ENCODE results near the gene GPR84. TPM values are rescaled to one million over a fixed set of nuclear protein-coding genes. Genes with fewer than 3 reads are reported as not detected.

The GPR84 gene
- polyA plus RNA-seq, 1 donor (not counting 4 experiments of a cell fraction or from before 2014, with no cell fraction given) = 0.12 TPM

- peaks cover 22% of the 10 kb centered on the region for H4K20me1 ChIP-seq (ENCODE audit: control insufficient read depth, extremely low read depth, insufficient read depth, low read length)
- TF ChIP-seq CTCF (optimal IDR thresholded peaks at IDR 0.05 in 1 of 3, IDR thresholded peaks at IDR 0.05 in 1 of 3, conservative IDR thresholded peaks at IDR 0.05 in 1 of 3; ENCODE audit: extremely low read depth in 1 of 3, insufficient read depth in 2 of 3, low read length in 3 of 3) (no peak), EZH2 (IDR thresholded peaks at IDR 0.05; ENCODE audit: low read length) (no peak)
- no peak overlapping the region for H3K4me2 ChIP-seq (ENCODE audit: control insufficient read depth, extremely low read depth, insufficient read depth, low read depth, low read length)
- H3K27me3 ChIP-seq (ENCODE audit: control insufficient read depth, extremely low read depth, insufficient read depth, low read length) = no peaks in the 10 kb centered on the region
- no peak overlapping the region for H3K4me3 ChIP-seq (ENCODE audit: control insufficient read depth in 2 of 3, extremely low read depth in 1 of 3, insufficient read depth in 2 of 3, low read depth in 1 of 3, low read length in 3 of 3)
- no peak overlapping the region for H2AFZ ChIP-seq (ENCODE audit: control insufficient read depth, low read length)
- H3K27ac ChIP-seq (ENCODE audit: control insufficient read depth, insufficient read depth, low read length) = no peak overlapping the region
- no peak overlapping the region for H3K9ac ChIP-seq (ENCODE audit: control insufficient read depth, extremely low read depth, insufficient read depth, low read length)
- DNase-seq (ENCODE audit: low read depth, low spot score) (no peak), FAIRE-seq (no peak)
- H3K9me1 ChIP-seq (ENCODE audit: control insufficient read depth, extremely low read depth, insufficient read depth, low read length) = peaks cover 3% of the 10 kb centered on the region
- H3K9me3 ChIP-seq (ENCODE audit: control insufficient read depth, low read depth, low read length) = no peaks in the 10 kb centered on the region
- peaks cover 51% of the 10 kb centered on the region for H3K79me2 ChIP-seq (ENCODE audit: control insufficient read depth, insufficient read depth, low read length)
- peaks cover 35% of the 10 kb centered on the region for H3K4me1 ChIP-seq (ENCODE audit: control insufficient read depth, extremely low read depth, insufficient read depth, low read length)
- peaks cover 64 to 73% of the 10 kb centered on the region in 2 experiments for H3K36me3 ChIP-seq (ENCODE audit: control insufficient read depth in 2 of 2, extremely low read depth in 1 of 2, insufficient read depth in 2 of 2, low read length in 2 of 2)
- dilution Hi-C loops (cut with MboI; ENCODE audit: extremely low pct_ligation_motif_present, low sequenced_read_pairs) = no loop called here
Observed at GRCh38 chr12:54377007-54377406, 12.7 kb upstream of the GPR84 start.

- Histone ChIP-seq H3K36me3 (ENCODE audit: control insufficient read depth in 2 of 2, extremely low read depth in 1 of 2, insufficient read depth in 2 of 2, low read length in 2 of 2) (peaks cover 68 to 74% of the 10 kb centered on the region in 2 experiments), H3K4me2 (ENCODE audit: control insufficient read depth, extremely low read depth, insufficient read depth, low read depth, low read length) (no peak overlapping the region), H3K9ac (ENCODE audit: control insufficient read depth, extremely low read depth, insufficient read depth, low read length) (peak overlapping the region; percentile 24), H3K27ac (ENCODE audit: control insufficient read depth, insufficient read depth, low read length) (no peak overlapping the region), H3K4me3 (ENCODE audit: control insufficient read depth in 2 of 3, extremely low read depth in 1 of 3, insufficient read depth in 2 of 3, low read depth in 1 of 3, low read length in 3 of 3) (no peak overlapping the region), H3K9me3 (ENCODE audit: control insufficient read depth, low read depth, low read length) (no peaks in the 10 kb centered on the region), H4K20me1 (ENCODE audit: control insufficient read depth, extremely low read depth, insufficient read depth, low read length) (peaks cover 22% of the 10 kb centered on the region), H2AFZ (ENCODE audit: control insufficient read depth, low read length) (no peak overlapping the region), H3K27me3 (ENCODE audit: control insufficient read depth, extremely low read depth, insufficient read depth, low read length) (no peaks in the 10 kb centered on the region), H3K9me1 (ENCODE audit: control insufficient read depth, extremely low read depth, insufficient read depth, low read length) (peaks cover 3% of the 10 kb centered on the region), H3K79me2 (ENCODE audit: control insufficient read depth, insufficient read depth, low read length) (peaks cover 49% of the 10 kb centered on the region), H3K4me1 (ENCODE audit: control insufficient read depth, extremely low read depth, insufficient read depth, low read length) (peaks cover 37% of the 10 kb centered on the region)
- dilution Hi-C loops (cut with MboI; ENCODE audit: extremely low pct_ligation_motif_present, low sequenced_read_pairs) = no loop called here
- TF ChIP-seq EZH2 (IDR thresholded peaks at IDR 0.05; ENCODE audit: low read length) = no peak
- TF ChIP-seq CTCF (optimal IDR thresholded peaks at IDR 0.05 in 1 of 3, IDR thresholded peaks at IDR 0.05 in 1 of 3, conservative IDR thresholded peaks at IDR 0.05 in 1 of 3; ENCODE audit: extremely low read depth in 1 of 3, insufficient read depth in 2 of 3, low read length in 3 of 3) = no peak
- FAIRE-seq (no peak), DNase-seq (ENCODE audit: low read depth, low spot score) (no peak)
Observed at GRCh38 chr12:54376596-54376995, 12.3 kb upstream of the GPR84 start.

All from keratinocyte (primary cell).